Measurements from ENCODE around the gene MTCL3.

Gene MTCL3

GRCh38 chr6:127453845-127454619 lies 65.1 kb downstream of the MTCL3 start:
- ChIA-PET CTCF (interaction anchor here (1.3 to 2.0 kb wide), 3 partner anchors 10 to 85 kb away, joined by 3 to 5 read pairs (median 4); no protein-coding TSS in a partner anchor), POLR2A (no interaction called here)
- Mint-ChIP-seq H3K36me3 (ENCODE audit: low read depth) (no peaks in the 10 kb centered on the region), H3K27ac (no peak overlapping the region), H3K27me3 (peaks cover 4% of the 10 kb centered on the region), H3K4me3 (no peak overlapping the region), H3K4me1 (ENCODE audit: low read depth) (no peaks in the 10 kb centered on the region), H3K9me3 (no peaks in the 10 kb centered on the region)
- intact Hi-C loops (cut with micrococcal nuclease) = no loop called here
- ATAC-seq = no peak
- no peak for TF ChIP-seq CTCF (IDR thresholded peaks at IDR 0.05)
- DNase-seq = no peak

- no peak for DNase-seq
- Mint-ChIP-seq H3K4me3 (no peak overlapping the region), H3K27ac (no peak overlapping the region), H3K4me1 (ENCODE audit: low read depth) (no peaks in the 10 kb centered on the region), H3K27me3 (peaks cover 4% of the 10 kb centered on the region), H3K9me3 (no peaks in the 10 kb centered on the region), H3K36me3 (ENCODE audit: low read depth) (no peaks in the 10 kb centered on the region)
- no peak for ATAC-seq
- POLR2A ChIA-PET = no interaction called here
- CTCF ChIA-PET = interaction anchor here (1.7 to 1.9 kb wide), 2 partner anchors 17 to 86 kb away, joined by 4 read pairs; no protein-coding TSS in a partner anchor
- intact Hi-C loops (cut with micrococcal nuclease) = no loop called here
- no peak for TF ChIP-seq CTCF (IDR thresholded peaks at IDR 0.05)
Measured at GRCh38 chr6:127452803-127453202, 66.3 kb downstream of the MTCL3 start.

- no peaks in the 10 kb centered on the region for H3K9me3 Mint-ChIP-seq
- no peak for DNase-seq
- no peaks in the 10 kb centered on the region for H3K36me3 Mint-ChIP-seq (ENCODE audit: low read depth)
Measured at GRCh38 chr6:127451388-127451787, 67.7 kb downstream of the MTCL3 start.

GRCh38 chr6:127447780-127448179 lies 71.4 kb downstream of the MTCL3 start:
- H3K9me3 Mint-ChIP-seq = no peaks in the 10 kb centered on the region
- H3K36me3 Mint-ChIP-seq (ENCODE audit: low read depth) = no peaks in the 10 kb centered on the region
- H3K27me3 Mint-ChIP-seq = peaks cover 7% of the 10 kb centered on the region
- CTCF ChIA-PET = interaction anchor here (1.5 kb wide), 1 partner anchor 69 kb away, joined by 4 read pairs; no protein-coding TSS in a partner anchor
- H3K27ac Mint-ChIP-seq = no peak overlapping the region
- TF ChIP-seq CTCF (IDR thresholded peaks at IDR 0.05) = no peak
- ATAC-seq (no peak), DNase-seq (no peak)
- intact Hi-C loops (cut with micrococcal nuclease) = no loop called here
- H3K4me1 Mint-ChIP-seq (ENCODE audit: low read depth) = no peaks in the 10 kb centered on the region
- no peak overlapping the region for H3K4me3 Mint-ChIP-seq
- POLR2A ChIA-PET = no interaction called here

More at GRCh38 chr6:127451388-127451787, 67.7 kb downstream of the MTCL3 start:
- POLR2A ChIA-PET = no interaction called here
- Mint-ChIP-seq H3K4me1 (ENCODE audit: low read depth) (no peaks in the 10 kb centered on the region), H3K27me3 (peaks cover 4% of the 10 kb centered on the region), H3K4me3 (no peak overlapping the region), H3K27ac (no peak overlapping the region)
- intact Hi-C loops (cut with micrococcal nuclease) = no loop called here
- ATAC-seq = no peak
- CTCF ChIA-PET = no interaction called here
- no peak for TF ChIP-seq CTCF (IDR thresholded peaks at IDR 0.05)

GRCh38 chr6:127446356-127446755 lies 72.8 kb downstream of the MTCL3 start:
- CTCF ChIA-PET = no interaction called here
- TF ChIP-seq CTCF (IDR thresholded peaks at IDR 0.05) = no peak
- no peaks in the 10 kb centered on the region for H3K9me3 Mint-ChIP-seq
- H3K27me3 Mint-ChIP-seq = peaks cover 4% of the 10 kb centered on the region
- intact Hi-C loops (cut with micrococcal nuclease) = no loop called here
- ATAC-seq (no peak), DNase-seq (no peak)
- POLR2A ChIA-PET = no interaction called here
- H3K4me1 Mint-ChIP-seq (ENCODE audit: low read depth) = no peaks in the 10 kb centered on the region
- no peak overlapping the region for H3K27ac Mint-ChIP-seq
- no peaks in the 10 kb centered on the region for H3K36me3 Mint-ChIP-seq (ENCODE audit: low read depth)
- H3K4me3 Mint-ChIP-seq = no peak overlapping the region

All from activated CD8-positive, alpha-beta T cell treated with anti-CD3 and anti-CD28 coated beads for 36 hours (primary cell).